HUDEP-2 (cell line): ENCODE results near the gene NSRP1.
"Not testable (repeated sequence)": the region's sequence is repeated elsewhere in the genome, so short reads cannot be mapped to it uniquely, and the experiment has no call there.

Experiments used
- DNase-seq, 76 experiments: peaks; one replicate each; lab custom pipeline; 2025; ENCODE audit not compliant: unreplicated experiment in 76 of 76; lab: John Stamatoyannopoulos, UW

The NSRP1 gene

GRCh38 chr17:30176855-30177254 lies 60.2 kb downstream of the NSRP1 start:
- DNase-seq = no peak

GRCh38 chr17:30186761-30187160 lies 70.1 kb downstream of the NSRP1 start:
- no peak for DNase-seq

- DNase-seq = no peak
Measured at GRCh38 chr17:30187573-30187972, 71.0 kb downstream of the NSRP1 start.

- DNase-seq = no peak
Measured at GRCh38 chr17:30188211-30188939, 71.8 kb downstream of the NSRP1 start.

- no peak for DNase-seq
Measured at GRCh38 chr17:30191072-30191471, 74.5 kb downstream of the NSRP1 start.

GRCh38 chr17:30196504-30196903 lies 79.9 kb downstream of the NSRP1 start:
- DNase-seq = no peak

GRCh38 chr17:30197416-30197815 lies 80.8 kb downstream of the NSRP1 start:
- no peak for DNase-seq

GRCh38 chr17:30199600-30199999 lies 83.0 kb downstream of the NSRP1 start:
- DNase-seq = no peak

GRCh38 chr17:30200106-30200505 lies 83.5 kb downstream of the NSRP1 start:
- DNase-seq = peak in 36 of 76 experiments; percentile 2 to 50 (median 12)

- DNase-seq = not testable (repeated sequence)
Measured at GRCh38 chr17:30200656-30201055, 84.0 kb downstream of the NSRP1 start.

- DNase-seq = no peak
Measured at GRCh38 chr17:30203471-30203981, 86.9 kb downstream of the NSRP1 start.

- DNase-seq = no peak
Measured at GRCh38 chr17:30207655-30208054, 91.0 kb downstream of the NSRP1 start.

- DNase-seq = no peak
Measured at GRCh38 chr17:30208214-30208613, 91.6 kb downstream of the NSRP1 start.

GRCh38 chr17:30209930-30210329 lies 93.3 kb downstream of the NSRP1 start:
- no peak for DNase-seq

- DNase-seq = no peak
Measured at GRCh38 chr17:30210366-30210765, 93.8 kb downstream of the NSRP1 start.

- no peak for DNase-seq
Measured at GRCh38 chr17:30210901-30211300, 94.3 kb downstream of the NSRP1 start.

GRCh38 chr17:30211371-30211770 lies 94.8 kb downstream of the NSRP1 start:
- no peak for DNase-seq

GRCh38 chr17:30212750-30213149 lies 96.1 kb downstream of the NSRP1 start:
- no peak for DNase-seq

- DNase-seq = no peak
Measured at GRCh38 chr17:30217054-30217453, 100.4 kb downstream of the NSRP1 start.

- DNase-seq = no peak
Measured at GRCh38 chr17:30217746-30218245, 101.2 kb downstream of the NSRP1 start.

GRCh38 chr17:30218799-30219198 lies 102.2 kb downstream of the NSRP1 start:
- DNase-seq = no peak

- DNase-seq = no peak
Measured at GRCh38 chr17:30219315-30219714, 102.7 kb downstream of the NSRP1 start.
